G401.6 (cell line): ENCODE measurements around the gene RPL37A.
"Not testable (repeated sequence)": the region's sequence is repeated elsewhere in the genome, so short reads cannot be mapped to it uniquely, and the experiment has no call there.

ENCODE experiments used
- FAIRE-seq: peaks from 2 replicates; lab custom pipeline; 2012; peaks lifted over from hg19 to GRCh38; lab: Jason Lieb, UNC

The RPL37A gene

DNA sequence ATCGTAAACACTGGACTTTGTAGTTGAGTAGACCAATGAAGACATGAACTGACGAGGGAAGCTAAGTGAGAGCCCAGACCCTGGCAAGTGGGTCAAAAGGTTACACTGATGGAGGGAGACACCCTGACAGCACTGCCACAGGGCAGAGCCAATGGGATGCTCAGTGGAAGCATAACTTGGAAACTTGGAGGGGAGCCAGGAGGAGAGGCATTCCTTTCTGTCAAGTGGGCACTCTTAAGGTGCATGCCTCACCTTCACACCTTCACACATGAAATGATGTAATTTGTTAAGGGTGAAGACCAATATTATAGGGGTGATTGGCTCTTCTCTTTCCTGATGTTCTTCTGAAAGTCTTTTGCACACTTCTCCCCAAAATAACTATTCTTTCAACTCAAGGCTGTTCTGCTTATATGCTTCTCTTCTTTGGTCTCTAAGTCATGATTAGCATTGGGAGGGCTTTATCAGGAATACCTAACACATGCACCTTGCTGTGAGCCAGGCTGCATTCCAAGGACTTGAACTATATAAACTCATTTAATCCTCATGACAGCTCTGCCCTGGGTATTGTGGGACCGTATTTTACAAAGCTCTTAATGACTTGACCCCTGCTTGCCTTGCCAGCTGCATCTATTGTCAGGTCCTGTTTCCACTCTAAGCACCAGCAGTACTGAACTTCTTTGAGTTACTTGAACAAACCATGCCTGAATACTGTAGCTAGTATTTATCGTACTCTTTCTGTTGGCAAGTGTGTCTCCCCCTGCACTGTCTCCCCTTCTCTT lies 19.0 kb downstream of the RPL37A start:
- no peak for FAIRE-seq

DNA sequence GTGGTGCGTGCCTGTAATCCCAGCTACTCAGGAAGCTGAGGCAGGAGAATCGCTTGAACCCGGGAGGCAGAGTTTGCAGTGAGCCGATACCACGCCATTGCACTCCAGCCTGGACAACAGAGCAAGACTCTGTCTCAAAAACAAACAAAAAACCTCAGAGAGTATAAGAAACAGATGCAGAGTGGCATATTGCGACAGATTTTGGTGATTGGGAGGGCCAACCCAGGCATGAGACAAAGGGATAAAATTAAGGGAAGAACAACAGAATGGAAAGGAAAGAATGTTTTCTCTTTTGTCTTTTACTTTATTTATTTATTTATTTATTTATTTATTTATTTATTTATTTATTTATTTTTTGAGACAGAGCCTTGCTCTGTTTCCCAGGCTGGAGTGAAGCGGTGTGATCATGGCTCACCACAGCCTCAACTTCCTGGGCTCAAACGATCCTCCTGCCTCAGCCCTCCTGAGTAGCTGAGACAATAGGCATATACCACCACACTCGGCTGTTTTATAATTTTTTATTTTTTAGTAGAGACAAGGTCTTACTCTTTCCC lies 20.0 kb downstream of the RPL37A start:
- FAIRE-seq: not testable (repeated sequence)

DNA sequence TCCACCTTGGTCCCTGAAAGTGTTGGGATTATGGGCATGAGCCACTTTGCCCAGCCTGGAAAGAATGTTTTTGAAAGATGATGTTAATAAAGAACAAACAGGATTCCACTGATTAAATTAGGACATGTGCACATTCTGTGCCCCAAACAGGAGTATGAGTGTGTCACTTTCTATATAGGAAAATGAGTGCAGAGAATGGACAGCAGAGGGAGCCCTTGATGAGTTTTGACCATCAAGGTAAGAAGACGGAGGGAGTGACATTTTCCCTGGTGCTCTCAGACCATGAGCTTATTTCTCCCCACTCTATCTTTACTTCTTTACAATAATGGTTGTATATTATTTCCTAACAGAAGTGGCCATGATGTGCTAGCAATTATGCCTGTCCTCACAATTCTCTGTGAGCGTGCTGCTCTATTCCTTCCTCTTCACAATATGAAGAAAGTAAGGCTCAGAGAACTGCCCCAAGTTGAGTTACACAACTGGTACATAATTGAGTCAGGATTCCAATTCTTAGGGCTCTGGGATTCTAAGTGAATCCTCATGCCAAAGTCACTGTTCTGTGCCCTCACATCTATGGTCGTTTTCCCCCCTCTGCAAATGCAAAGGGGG lies 20.6 kb downstream of the RPL37A start:
- peak; percentile 71 for FAIRE-seq

- FAIRE-seq: no peak
Observed at GRCh38 chr2:216520112-216520511, 21.5 kb downstream of the RPL37A start.

GRCh38 chr2:216522892-216523502 lies 24.4 kb downstream of the RPL37A start:
- FAIRE-seq: no peak

GRCh38 chr2:216525972-216526371 lies 27.3 kb downstream of the RPL37A start:
- FAIRE-seq: no peak

DNA sequence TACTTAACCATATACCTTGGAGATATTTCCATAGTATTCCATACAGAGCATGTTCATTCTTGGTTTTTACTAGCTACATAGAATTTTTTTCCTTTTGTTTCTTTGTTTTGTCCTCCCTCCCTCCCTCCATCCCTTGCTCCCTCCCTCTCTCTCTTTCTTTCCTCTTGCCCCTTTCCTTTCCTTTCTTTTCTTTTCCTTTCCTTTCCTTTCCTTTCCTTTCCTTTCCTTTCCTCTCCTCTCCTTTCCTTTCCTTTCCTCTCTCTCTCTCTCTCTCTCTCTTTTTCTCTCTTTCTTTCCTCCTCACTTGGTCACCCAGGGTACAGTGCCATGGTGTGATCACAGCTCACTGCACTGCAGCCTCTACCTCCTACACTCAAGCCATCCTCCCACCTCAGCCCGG lies 28.3 kb downstream of the RPL37A start:
- no peak for FAIRE-seq

DNA sequence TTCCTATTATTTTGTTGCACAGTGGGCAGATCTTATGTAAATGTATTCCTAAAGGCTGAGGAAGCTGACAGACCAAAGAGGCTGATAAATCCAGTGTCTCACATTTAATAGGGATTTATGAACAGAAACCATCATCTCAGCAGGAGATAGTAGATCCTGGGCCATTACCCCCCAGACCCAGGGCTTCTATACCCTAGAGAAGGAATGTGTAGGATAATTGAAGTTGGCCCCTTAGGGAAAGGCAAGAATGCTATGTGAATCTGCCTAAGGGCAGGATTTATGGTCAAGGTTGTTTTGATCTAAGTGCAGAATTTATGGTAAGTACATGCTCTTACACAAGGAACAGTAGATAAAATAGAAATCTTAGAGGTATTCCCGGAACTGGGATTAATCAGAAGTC lies 29.0 kb downstream of the RPL37A start:
- no peak for FAIRE-seq

DNA sequence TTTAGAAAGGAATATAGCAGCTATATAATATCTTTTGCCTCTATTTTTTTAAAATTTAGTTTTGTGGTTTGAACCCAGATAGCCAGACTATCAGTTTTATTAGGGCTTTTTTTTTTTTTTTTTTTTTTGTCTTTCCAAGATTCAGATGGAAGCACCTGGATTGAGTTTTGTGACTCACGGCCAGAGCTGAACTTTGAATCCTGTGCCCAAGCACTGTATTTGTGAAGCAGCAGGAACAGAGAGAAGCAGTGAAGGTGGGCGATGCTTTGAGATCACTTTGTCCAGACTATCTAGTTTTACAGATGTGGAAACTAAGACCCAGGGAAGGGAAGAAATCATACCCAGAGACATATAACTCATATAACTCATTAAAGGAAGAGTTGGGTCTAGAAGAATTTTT lies 33.9 kb downstream of the RPL37A start:
- FAIRE-seq: no peak

GRCh38 chr2:216533609-216534008 lies 35.0 kb downstream of the RPL37A start:
- FAIRE-seq: no peak

GRCh38 chr2:216534809-216535208 lies 36.2 kb downstream of the RPL37A start:
- no peak for FAIRE-seq

GRCh38 chr2:216535454-216535995 lies 36.9 kb downstream of the RPL37A start:
- no peak for FAIRE-seq

- FAIRE-seq: no peak
Observed at GRCh38 chr2:216536734-216537210, 38.1 kb downstream of the RPL37A start.

- no peak for FAIRE-seq
Observed at GRCh38 chr2:216537366-216537765, 38.7 kb downstream of the RPL37A start.

DNA sequence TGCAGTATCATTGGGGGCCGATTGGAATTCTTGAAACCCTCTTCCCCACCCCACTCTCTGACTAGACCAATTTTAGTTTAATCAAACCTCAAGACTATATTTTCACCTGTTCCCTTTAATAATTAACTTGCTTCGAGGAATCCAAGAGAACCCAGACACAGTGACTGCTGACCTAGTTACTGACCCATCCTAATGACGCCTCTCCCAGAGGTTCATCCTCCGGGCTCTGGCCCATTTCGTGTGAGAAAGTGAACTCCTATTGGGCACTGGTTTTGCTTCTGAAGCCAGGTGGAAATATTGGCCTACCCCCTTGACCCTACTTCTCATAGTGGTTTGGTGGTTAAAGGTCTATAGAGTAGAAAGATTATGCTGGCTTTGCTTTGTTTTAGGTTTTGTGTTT lies 39.9 kb downstream of the RPL37A start:
- no peak for FAIRE-seq

DNA sequence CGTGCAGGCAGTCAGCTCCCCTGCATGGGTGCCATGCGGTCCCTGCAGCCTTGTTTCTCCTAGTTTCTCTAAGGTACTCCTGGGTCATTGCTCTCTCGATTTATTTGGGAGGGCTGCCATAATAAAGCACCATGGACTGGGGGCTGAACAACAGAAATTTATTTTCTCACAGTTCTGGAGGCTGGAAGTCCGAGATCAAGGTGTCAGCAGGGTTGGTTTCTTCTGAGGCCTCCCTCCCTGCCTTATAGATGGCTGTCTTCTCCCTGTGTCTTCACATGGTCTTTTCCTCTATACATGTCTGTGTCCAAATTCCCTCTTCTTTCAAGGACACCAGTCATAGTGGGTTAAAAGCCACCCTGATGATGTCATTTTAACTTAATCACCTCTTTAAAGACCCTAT lies 40.5 kb downstream of the RPL37A start:
- FAIRE-seq: no peak

GRCh38 chr2:216539791-216540241 lies 41.2 kb downstream of the RPL37A start:
- no peak for FAIRE-seq

- FAIRE-seq: no peak
Observed at GRCh38 chr2:216540920-216541319, 42.3 kb downstream of the RPL37A start.

GRCh38 chr2:216541505-216541904 lies 42.9 kb downstream of the RPL37A start:
- no peak for FAIRE-seq

- FAIRE-seq: no peak
Observed at GRCh38 chr2:216545359-216545758, 46.7 kb downstream of the RPL37A start.

DNA sequence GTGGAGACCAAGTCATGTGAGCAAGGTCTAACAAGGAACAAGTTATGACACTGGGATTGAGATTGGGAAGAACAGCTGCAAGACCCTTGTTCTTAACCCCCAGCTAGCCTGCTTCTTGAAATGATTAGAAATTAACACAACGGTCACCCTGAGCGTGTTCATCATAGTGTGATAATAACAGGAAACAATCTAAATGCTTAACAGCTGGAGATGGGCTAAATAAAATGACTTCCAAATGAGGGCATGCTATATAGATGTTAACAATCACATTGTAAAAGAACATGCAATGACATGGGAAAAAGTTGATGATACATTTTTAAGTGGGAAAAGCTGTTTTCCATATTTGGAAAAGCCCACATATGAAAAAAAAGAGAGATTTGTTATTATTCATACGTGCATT lies 47.6 kb downstream of the RPL37A start:
- no peak for FAIRE-seq

GRCh38 chr2:216546641-216547403 lies 48.2 kb downstream of the RPL37A start:
- FAIRE-seq: no peak
